Measurements from ENCODE around the gene RPS6KB1.
"Not testable (repeated sequence)": the region's sequence is repeated elsewhere in the genome, so short reads cannot be mapped to it uniquely, and the experiment has no call there.

The RPS6KB1 gene

GRCh38 chr17:59870482-59870881 is 22.4 kb upstream of the RPS6KB1 start:
- Histone ChIP-seq H2AFZ (ENCODE audit: low read depth, low read length) (no peak overlapping the region), H3K4me2 (ENCODE audit: insufficient read depth, low read length) (no peak overlapping the region), H4K20me1 (ENCODE audit: insufficient read depth, low read length) (no peaks in the 10 kb centered on the region), H3K4me1 (ENCODE audit: insufficient read depth, low read length) (no peaks in the 10 kb centered on the region), H3K36me3 (ENCODE audit: insufficient read depth, low read length) (peaks cover 31% of the 10 kb centered on the region; the same call in 1 of the 2 replicates), H3K27me3 (ENCODE audit: insufficient read depth, low read length, poor library complexity) (no peaks in the 10 kb centered on the region), H3K9me3 (ENCODE audit: insufficient read depth, low read length, severe bottlenecking) (no peaks in the 10 kb centered on the region), H3K27ac (ENCODE audit: low read length) (no peak overlapping the region), H3K4me3 (ENCODE audit: low read depth in 1 of 2, low read length in 2 of 2) (no peak overlapping the region), H3K79me2 (ENCODE audit: insufficient read depth, low read length) (no peaks in the 10 kb centered on the region), H3K9ac (ENCODE audit: low read depth, low read length) (no peak overlapping the region)
- TF ChIP-seq CTCF (IDR thresholded peaks at IDR 0.05; ENCODE audit: borderline replicate concordance, extremely low read depth, low read length, poor library complexity, severe bottlenecking), result no peak
- no peak for TF ChIP-seq EZH2 (IDR thresholded peaks at IDR 0.05; ENCODE audit: borderline replicate concordance, low read depth, low read length, severe bottlenecking)
- DNase-seq, result no peak
- ATAC-seq (ENCODE audit: insufficient read depth, low read depth), result no peak

GRCh38 chr17:59872351-59872750 is 20.6 kb upstream of the RPS6KB1 start:
- TF ChIP-seq CTCF (IDR thresholded peaks at IDR 0.05; ENCODE audit: borderline replicate concordance, extremely low read depth, low read length, poor library complexity, severe bottlenecking), result no peak
- no peak for TF ChIP-seq EZH2 (IDR thresholded peaks at IDR 0.05; ENCODE audit: borderline replicate concordance, low read depth, low read length, severe bottlenecking)
- no peaks in the 10 kb centered on the region for H4K20me1 ChIP-seq (ENCODE audit: insufficient read depth, low read length)
- no peaks in the 10 kb centered on the region for H3K79me2 ChIP-seq (ENCODE audit: insufficient read depth, low read length)
- no peak for DNase-seq
- H3K4me3 ChIP-seq (ENCODE audit: low read depth in 1 of 2, low read length in 2 of 2), result no peak overlapping the region
- H3K27ac ChIP-seq (ENCODE audit: low read length), result no peak overlapping the region
- peaks cover 44% of the 10 kb centered on the region for H3K36me3 ChIP-seq (ENCODE audit: insufficient read depth, low read length)
- no peak overlapping the region for H2AFZ ChIP-seq (ENCODE audit: low read depth, low read length)
- no peak overlapping the region for H3K9ac ChIP-seq (ENCODE audit: low read depth, low read length)
- no peak overlapping the region for H3K4me2 ChIP-seq (ENCODE audit: insufficient read depth, low read length)
- no peak for ATAC-seq (ENCODE audit: insufficient read depth, low read depth)
- no peaks in the 10 kb centered on the region for H3K27me3 ChIP-seq (ENCODE audit: insufficient read depth, low read length, poor library complexity)
- H3K9me3 ChIP-seq (ENCODE audit: insufficient read depth, low read length, severe bottlenecking), result no peaks in the 10 kb centered on the region
- no peaks in the 10 kb centered on the region for H3K4me1 ChIP-seq (ENCODE audit: insufficient read depth, low read length)

GRCh38 chr17:59873414-59873813 is 19.5 kb upstream of the RPS6KB1 start:
- ATAC-seq (ENCODE audit: insufficient read depth, low read depth); H3K79me2 ChIP-seq (ENCODE audit: insufficient read depth, low read length): not testable (repeated sequence)
- H3K36me3 ChIP-seq (ENCODE audit: insufficient read depth, low read length), result peaks cover 45% of the 10 kb centered on the region

GRCh38 chr17:59874376-59874775 is 18.5 kb upstream of the RPS6KB1 start:
- no peak for DNase-seq
- Histone ChIP-seq H3K36me3 (ENCODE audit: insufficient read depth, low read length) (peaks cover 45% of the 10 kb centered on the region), H3K4me1 (ENCODE audit: insufficient read depth, low read length) (no peaks in the 10 kb centered on the region), H3K27me3 (ENCODE audit: insufficient read depth, low read length, poor library complexity) (no peaks in the 10 kb centered on the region), H4K20me1 (ENCODE audit: insufficient read depth, low read length) (no peaks in the 10 kb centered on the region), H3K79me2 (ENCODE audit: insufficient read depth, low read length) (no peaks in the 10 kb centered on the region), H3K9ac (ENCODE audit: low read depth, low read length) (no peak overlapping the region), H3K27ac (ENCODE audit: low read length) (no peak overlapping the region), H3K9me3 (ENCODE audit: insufficient read depth, low read length, severe bottlenecking) (no peaks in the 10 kb centered on the region), H3K4me2 (ENCODE audit: insufficient read depth, low read length) (no peak overlapping the region), H3K4me3 (ENCODE audit: low read depth in 1 of 2, low read length in 2 of 2) (no peak overlapping the region), H2AFZ (ENCODE audit: low read depth, low read length) (no peak overlapping the region)
- no peak for TF ChIP-seq CTCF (IDR thresholded peaks at IDR 0.05; ENCODE audit: borderline replicate concordance, extremely low read depth, low read length, poor library complexity, severe bottlenecking)
- no peak for TF ChIP-seq EZH2 (IDR thresholded peaks at IDR 0.05; ENCODE audit: borderline replicate concordance, low read depth, low read length, severe bottlenecking)
- ATAC-seq (ENCODE audit: insufficient read depth, low read depth), result no peak

More at GRCh38 chr17:59873414-59873813, 19.5 kb upstream of the RPS6KB1 start:
- not testable (repeated sequence) for H3K9me3 ChIP-seq (ENCODE audit: insufficient read depth, low read length, severe bottlenecking); H3K27me3 ChIP-seq (ENCODE audit: insufficient read depth, low read length, poor library complexity); H3K4me2 ChIP-seq (ENCODE audit: insufficient read depth, low read length); H3K4me3 ChIP-seq (ENCODE audit: low read depth in 1 of 2, low read length in 2 of 2); DNase-seq; H3K27ac ChIP-seq (ENCODE audit: low read length); H3K4me1 ChIP-seq (ENCODE audit: insufficient read depth, low read length); H4K20me1 ChIP-seq (ENCODE audit: insufficient read depth, low read length); H2AFZ ChIP-seq (ENCODE audit: low read depth, low read length); H3K9ac ChIP-seq (ENCODE audit: low read depth, low read length)
